Activated CD8-positive, alpha-beta T cell treated with anti-CD3 and anti-CD28 coated beads for 36 hours (primary cell): ENCODE data around the gene AIPL1. TPM values are rescaled to one million over a fixed set of nuclear protein-coding genes. Genes with fewer than 3 reads are reported as not detected.

Source experiments
- ATAC-seq: fragments of 200-7000 bp; cut with Tn5 transposase; one replicate; pipeline ENCODE4 v1.10.0; 2021; ENCODE audit warnings: mild to moderate bottlenecking, moderate library complexity
- CTCF ChIA-PET: fragments of 350-600 bp; sonication (Branson Sonifier 250); formaldehyde crosslinking; loops from one replicate; lab custom pipeline; 2021; ENCODE audit warnings: antibody characterized with exemption; lab: Charles Lee
- POLR2A ChIA-PET: fragments of 350-600 bp; sonication (Branson Sonifier 250); formaldehyde crosslinking; loops from one replicate; lab custom pipeline; 2021; ENCODE audit warnings: antibody characterized with exemption; lab: Charles Lee
- DNase-seq: peaks from one replicate; pipeline ENCODE4 v3.0.0-alpha.2; 2020
- H3K27ac Mint-ChIP-seq: one replicate; pipeline ENCODE4 v1.8.0; 2021; ENCODE audit warnings: mild to moderate bottlenecking, mixed read lengths
- H3K27me3 Mint-ChIP-seq: one replicate; pipeline ENCODE4 v1.8.0; 2021; ENCODE audit warnings: mixed read lengths
- H3K36me3 Mint-ChIP-seq: one replicate; pipeline ENCODE4 v1.8.0; 2021; ENCODE audit warnings: low read depth, mixed read lengths
- H3K4me1 Mint-ChIP-seq: one replicate; pipeline ENCODE4 v1.8.0; 2021; ENCODE audit warnings: low read depth, mixed read lengths
- H3K4me3 Mint-ChIP-seq: one replicate; pipeline ENCODE4 v1.8.0; 2021; ENCODE audit warnings: mild to moderate bottlenecking, moderate library complexity, mixed read lengths
- H3K9me3 Mint-ChIP-seq: one replicate; pipeline ENCODE4 v1.8.0; 2021; ENCODE audit warnings: mixed read lengths
- intact Hi-C: fragments of 100-400 bp; cut with micrococcal nuclease; formaldehyde crosslinking; loops from one replicate; pipeline ENCODE4 v1.10.0; 2022
- total RNA-seq, 2 experiments: library from RNA; stranded (reverse); gene quantifications; one replicate each; pipeline ENCODE4 v1.2.3, GENCODE V29; 2021
- TF ChIP-seq, protein P1 (sequence below): fragments of 200-600 bp; IDR thresholded peaks from one replicate; pipeline ENCODE4 v1.8.0; 2022; ENCODE audit warnings: antibody characterized with exemption, mild to moderate bottlenecking

Gene AIPL1
- total RNA-seq, 2 experiments from 2014 or later, result not detected

DNA sequence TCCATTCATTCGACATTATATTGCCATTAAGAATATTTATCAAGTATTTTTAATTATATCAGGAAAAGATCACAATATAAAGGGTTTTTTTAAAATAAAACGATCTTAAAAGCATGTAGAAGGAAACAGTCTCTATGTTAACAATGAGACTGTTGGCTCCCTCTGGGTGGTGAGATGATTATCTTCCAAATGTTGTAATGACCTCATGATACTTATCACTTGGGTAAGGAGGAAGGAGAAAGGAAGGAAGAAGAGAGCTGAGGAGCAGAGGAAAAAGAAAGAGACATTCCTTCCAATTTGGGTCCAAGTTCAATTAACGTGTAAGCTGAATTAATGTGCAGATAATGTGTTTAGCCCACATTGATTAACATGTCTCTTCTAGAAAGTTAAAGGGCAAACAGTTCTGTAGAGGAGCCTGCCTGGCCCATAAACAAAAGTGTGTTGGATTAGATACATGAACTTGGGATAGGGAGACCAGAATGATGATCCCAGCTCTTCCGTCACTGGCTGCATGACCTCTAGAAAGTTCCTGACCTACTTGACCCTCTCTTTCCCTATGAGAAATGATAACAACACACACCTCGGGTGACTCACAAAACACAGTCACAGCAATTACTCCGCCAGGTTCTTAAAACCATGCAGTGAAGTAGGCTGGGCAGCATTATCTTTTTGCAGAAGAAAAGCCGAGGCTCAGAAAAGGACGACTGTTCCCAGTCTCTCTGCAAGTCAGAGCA is 41.3 kb upstream of the AIPL1 start:
- Mint-ChIP-seq H3K9me3 (no peaks in the 10 kb centered on the region), H3K36me3 (no peaks in the 10 kb centered on the region), H3K27ac (no peak overlapping the region), H3K4me3 (no peak overlapping the region), H3K4me1 (no peaks in the 10 kb centered on the region), H3K27me3 (no peaks in the 10 kb centered on the region)
- intact Hi-C loops, result loop anchor here (10.0 kb wide), 1 partner anchor 169 kb away; the partner anchor contains the start of genes KIAA0753 and TXNDC17
- CTCF ChIA-PET, result interaction anchor here (1.4 kb wide), 1 partner anchor 40 kb away, joined by 4 read pairs; no protein-coding TSS in a partner anchor
- TF ChIP-seq, protein P1, sequence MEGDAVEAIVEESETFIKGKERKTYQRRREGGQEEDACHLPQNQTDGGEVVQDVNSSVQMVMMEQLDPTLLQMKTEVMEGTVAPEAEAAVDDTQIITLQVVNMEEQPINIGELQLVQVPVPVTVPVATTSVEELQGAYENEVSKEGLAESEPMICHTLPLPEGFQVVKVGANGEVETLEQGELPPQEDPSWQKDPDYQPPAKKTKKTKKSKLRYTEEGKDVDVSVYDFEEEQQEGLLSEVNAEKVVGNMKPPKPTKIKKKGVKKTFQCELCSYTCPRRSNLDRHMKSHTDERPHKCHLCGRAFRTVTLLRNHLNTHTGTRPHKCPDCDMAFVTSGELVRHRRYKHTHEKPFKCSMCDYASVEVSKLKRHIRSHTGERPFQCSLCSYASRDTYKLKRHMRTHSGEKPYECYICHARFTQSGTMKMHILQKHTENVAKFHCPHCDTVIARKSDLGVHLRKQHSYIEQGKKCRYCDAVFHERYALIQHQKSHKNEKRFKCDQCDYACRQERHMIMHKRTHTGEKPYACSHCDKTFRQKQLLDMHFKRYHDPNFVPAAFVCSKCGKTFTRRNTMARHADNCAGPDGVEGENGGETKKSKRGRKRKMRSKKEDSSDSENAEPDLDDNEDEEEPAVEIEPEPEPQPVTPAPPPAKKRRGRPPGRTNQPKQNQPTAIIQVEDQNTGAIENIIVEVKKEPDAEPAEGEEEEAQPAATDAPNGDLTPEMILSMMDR, result no peak
- DNase-seq (no peak), ATAC-seq (no peak)
- POLR2A ChIA-PET, result no interaction called here

DNA sequence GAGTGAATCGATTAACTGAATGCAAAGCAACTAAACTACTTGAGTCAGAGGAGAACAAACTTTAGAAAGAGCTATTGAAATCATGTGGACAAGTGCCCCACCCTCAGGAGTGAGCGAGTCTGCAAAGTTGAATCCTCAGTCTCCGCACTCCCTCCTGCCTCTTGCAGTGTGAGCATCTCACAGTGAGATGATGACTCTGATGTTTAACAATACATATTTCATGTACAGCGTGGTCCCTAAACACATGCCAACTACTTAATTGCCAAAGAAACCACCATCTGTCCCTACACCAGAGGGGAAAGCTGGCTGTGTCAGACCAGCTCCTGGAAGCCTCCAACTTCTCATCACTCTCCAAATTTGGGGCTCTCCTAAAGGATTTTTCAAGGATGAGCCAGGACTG is 40.5 kb upstream of the AIPL1 start:
- no peaks in the 10 kb centered on the region for H3K36me3 Mint-ChIP-seq

DNA sequence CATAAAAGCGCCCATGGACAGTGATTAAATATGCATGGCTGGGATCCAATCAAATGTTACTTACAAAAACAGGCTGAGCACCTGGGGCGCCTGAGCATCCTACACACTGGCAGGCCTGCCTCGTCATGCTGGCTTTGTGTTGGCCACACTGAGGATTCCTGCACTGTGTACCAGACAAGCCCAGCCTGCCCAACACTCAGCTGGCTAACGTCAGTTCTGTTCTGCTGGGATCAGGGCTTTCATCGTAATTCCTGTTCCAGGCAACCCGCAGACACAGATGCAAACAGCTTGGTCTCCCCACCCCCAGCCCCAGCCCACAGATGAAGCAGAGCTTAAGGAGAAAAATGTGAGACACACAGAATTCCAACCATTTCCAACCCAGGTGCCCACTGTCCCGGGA is 40.0 kb upstream of the AIPL1 start:
- TF ChIP-seq, protein P1, result no peak
- Mint-ChIP-seq H3K4me3 (no peak overlapping the region), H3K9me3 (no peaks in the 10 kb centered on the region), H3K27ac (no peak overlapping the region), H3K4me1 (no peaks in the 10 kb centered on the region), H3K27me3 (no peaks in the 10 kb centered on the region), H3K36me3 (no peaks in the 10 kb centered on the region)
- intact Hi-C loops, result loop anchor here (10.0 kb wide), 1 partner anchor 170 kb away; the partner anchor contains the start of genes KIAA0753 and TXNDC17
- no peak for DNase-seq
- ChIA-PET POLR2A (no interaction called here), CTCF (no interaction called here)
- ATAC-seq, result no peak

More for the DNA sequence above, 40.5 kb upstream of the AIPL1 start:
- intact Hi-C loops, result loop anchor here (10.0 kb wide), 1 partner anchor 169 kb away; the partner anchor contains the start of genes KIAA0753 and TXNDC17
- no peak for DNase-seq
- ChIA-PET POLR2A (no interaction called here), CTCF (interaction anchor here (1.4 kb wide), 1 partner anchor 39 kb away, joined by 4 read pairs; no protein-coding TSS in a partner anchor)
- H3K27ac Mint-ChIP-seq, result no peak overlapping the region
- TF ChIP-seq, protein P1, result no peak
- no peaks in the 10 kb centered on the region for H3K4me1 Mint-ChIP-seq
- no peaks in the 10 kb centered on the region for H3K27me3 Mint-ChIP-seq
- H3K4me3 Mint-ChIP-seq, result no peak overlapping the region
- no peaks in the 10 kb centered on the region for H3K9me3 Mint-ChIP-seq
- ATAC-seq, result no peak

DNA sequence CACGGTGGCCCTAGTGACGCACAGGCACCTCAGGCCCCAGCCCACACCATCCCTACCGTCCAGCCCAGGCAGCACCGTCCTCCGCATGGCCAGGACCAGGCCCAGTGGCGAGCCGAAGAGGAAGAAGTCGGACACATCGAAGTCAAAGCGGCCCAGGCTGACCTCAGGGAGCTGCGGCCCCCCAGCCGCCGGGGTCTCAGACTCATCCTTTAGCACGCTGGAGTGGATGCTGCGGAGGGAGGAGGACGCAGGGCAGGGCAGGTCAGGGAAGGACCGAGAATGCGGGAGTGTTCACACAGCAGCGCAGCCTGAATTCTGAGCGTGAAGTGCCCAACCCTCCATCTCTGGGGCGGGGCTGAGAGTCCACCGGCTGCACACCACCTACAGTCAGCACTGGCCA is 39.5 kb upstream of the AIPL1 start:
- H3K9me3 Mint-ChIP-seq, result no peaks in the 10 kb centered on the region
- no peaks in the 10 kb centered on the region for H3K36me3 Mint-ChIP-seq
- H3K27me3 Mint-ChIP-seq, result no peaks in the 10 kb centered on the region
- ATAC-seq (no peak), DNase-seq (no peak)
- H3K27ac Mint-ChIP-seq, result no peak overlapping the region
- no peak overlapping the region for H3K4me3 Mint-ChIP-seq
- TF ChIP-seq, protein P1, result no peak
- intact Hi-C loops, result loop anchor here (10.0 kb wide), 1 partner anchor 170 kb away; the partner anchor contains the start of genes KIAA0753 and TXNDC17
- CTCF ChIA-PET, result interaction anchor here (1.0 to 1.6 kb wide), 2 partner anchors 9 to 67 kb away, joined by 3 to 4 read pairs; no protein-coding TSS in a partner anchor
- no peaks in the 10 kb centered on the region for H3K4me1 Mint-ChIP-seq
- POLR2A ChIA-PET, result no interaction called here
